Keratinocyte (primary cell): ENCODE data around the gene WFDC1. TPM values are rescaled to one million over a fixed set of nuclear protein-coding genes. Genes with fewer than 3 reads are reported as not detected.

ENCODE experiments used
- DNase-seq: peaks from one replicate; pipeline ENCODE4 v3.0.0-alpha.2; 2011; ENCODE audit warnings: low read depth, missing footprints, low spot score
- FAIRE-seq: peaks from 2 replicates; lab custom pipeline; 2011; peaks lifted over from hg19 to GRCh38; lab: Jason Lieb, UNC
- H2AFZ ChIP-seq: 2 replicates; pipeline ENCODE4 v1.6.0; 2012; ENCODE audit warnings: low read length, control low read depth, inconsistent platforms; ENCODE audit not compliant: control insufficient read depth
- H3K27ac ChIP-seq: 2 replicates; pipeline ENCODE4 v1.5.1; 2011; ENCODE audit warnings: low read length; ENCODE audit not compliant: control insufficient read depth, insufficient read depth
- H3K27me3 ChIP-seq: 3 replicates; pipeline ENCODE4 v1.6.0; 2011; ENCODE audit warnings: low read length; ENCODE audit not compliant: control insufficient read depth, insufficient read depth; ENCODE audit errors: extremely low read depth
- H3K36me3 ChIP-seq, 2 experiments: 2 replicates in 1 of 2; 3 replicates in 1 of 2; pipeline ENCODE4 v1.5.1; 2011; ENCODE audit warnings: low read length in 2 of 2, mild to moderate bottlenecking in 1 of 2; ENCODE audit not compliant: control insufficient read depth in 2 of 2, insufficient read depth in 2 of 2; ENCODE audit errors: extremely low read depth in 1 of 2
- H3K4me1 ChIP-seq: 3 replicates; pipeline ENCODE4 v1.5.1; 2011; ENCODE audit warnings: low read length; ENCODE audit not compliant: control insufficient read depth, insufficient read depth; ENCODE audit errors: extremely low read depth
- H3K4me2 ChIP-seq: 3 replicates; pipeline ENCODE4 v1.6.0; 2011; ENCODE audit warnings: low read depth, low read length; ENCODE audit not compliant: control insufficient read depth, insufficient read depth; ENCODE audit errors: extremely low read depth
- H3K4me3 ChIP-seq, 3 experiments: fragments of 200-600 bp in 1 of 3; sonication (generic) in 1 of 3; 2 replicates in 2 of 3; 3 replicates in 1 of 3; pipeline ENCODE4 v1.5.1; 2011 to 2016; ENCODE audit warnings: low read length in 3 of 3, mild to moderate bottlenecking in 3 of 3, control low read depth in 2 of 3, inconsistent platforms in 1 of 3, low read depth in 1 of 3, mixed read lengths in 1 of 3, mixed run types in 1 of 3, moderate library complexity in 1 of 3; ENCODE audit not compliant: control insufficient read depth in 2 of 3, insufficient read depth in 2 of 3; ENCODE audit errors: extremely low read depth in 1 of 3
- H3K79me2 ChIP-seq: 2 replicates; pipeline ENCODE4 v1.6.0; 2012; ENCODE audit warnings: low read length; ENCODE audit not compliant: control insufficient read depth, insufficient read depth
- H3K9ac ChIP-seq: 3 replicates; pipeline ENCODE4 v1.6.0; 2011; ENCODE audit warnings: low read length; ENCODE audit not compliant: control insufficient read depth, insufficient read depth; ENCODE audit errors: extremely low read depth
- H3K9me1 ChIP-seq: 3 replicates; pipeline ENCODE4 v1.6.0; 2011; ENCODE audit warnings: low read length; ENCODE audit not compliant: control insufficient read depth, insufficient read depth; ENCODE audit errors: extremely low read depth
- H3K9me3 ChIP-seq: 2 replicates; pipeline ENCODE4 v1.5.1; 2012; ENCODE audit warnings: low read depth, low read length; ENCODE audit not compliant: control insufficient read depth
- H4K20me1 ChIP-seq: 3 replicates; pipeline ENCODE4 v1.6.0; 2011; ENCODE audit warnings: low read length; ENCODE audit not compliant: control insufficient read depth, insufficient read depth; ENCODE audit errors: extremely low read depth
- EZH2 ChIP-seq: IDR thresholded peaks from one replicate; pipeline ENCODE4 v1.6.1; 2012; ENCODE audit warnings: inconsistent platforms, mild to moderate bottlenecking, low read length, moderate library complexity
- dilution Hi-C: fragments of 300-500 bp; cut with MboI; formaldehyde crosslinking; loops from one replicate; pipeline ENCODE4 v1.7.0; 2020; ENCODE audit warnings: low sequenced_read_pairs; ENCODE audit not compliant: extremely low pct_ligation_motif_present
- polyA plus RNA-seq, 5 experiments: library from polyadenylated mRNA; depleted of rRNA in 3 of 5; stranded (reverse) in 3 of 5; stranded (forward) in 1 of 5; unstranded in 1 of 5; fragments of >200 nt; gene quantifications; 1 replicate in 1 of 5; 2 replicates in 3 of 5; 3 replicates in 1 of 5; pipeline versions ENCODE4 v1.2.1 to v1.2.3, GENCODE V29; 2011 to 2012; ENCODE audit warnings: missing spikeins in 2 of 5, low read depth in 1 of 5, low replicate concordance in 1 of 5
- TF ChIP-seq, protein P1 (sequence below), 3 experiments: IDR thresholded peaks in 1 of 3; conservative IDR thresholded peaks in 1 of 3; optimal IDR thresholded peaks in 1 of 3; 2 replicates in 2 of 3; 3 replicates in 1 of 3; pipeline versions ENCODE3 to v1.5.1; 2011; ENCODE audit warnings: low read length in 3 of 3, mild to moderate bottlenecking in 3 of 3, moderate library complexity in 2 of 3, control low read depth in 1 of 3, inconsistent platforms in 1 of 3; ENCODE audit not compliant: insufficient read depth in 2 of 3; ENCODE audit errors: extremely low read depth in 1 of 3

The WFDC1 gene
- polyA plus RNA-seq, 1 donor (not counting 4 experiments of a cell fraction or from before 2014, with no cell fraction given): not detected

DNA sequence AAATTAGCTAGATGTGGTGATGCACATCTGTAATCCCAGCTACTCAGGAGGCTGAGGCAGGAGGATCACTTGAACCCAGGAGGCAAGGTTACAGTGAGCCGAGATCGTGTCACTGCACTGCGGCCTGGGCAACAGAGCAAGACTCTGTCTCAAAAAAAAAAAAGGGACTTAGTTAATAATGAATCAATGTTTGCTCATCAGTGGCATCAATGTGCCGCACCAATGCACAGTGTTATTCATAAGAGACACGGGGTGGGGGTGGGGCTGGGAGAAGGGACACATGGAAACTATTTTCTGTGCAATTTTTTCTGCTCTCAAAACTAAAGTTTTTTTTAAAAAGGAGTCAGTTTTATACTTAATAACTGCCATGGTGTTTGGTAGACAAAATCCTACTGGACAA lies 66.9 kb downstream of the WFDC1 start:
- Histone ChIP-seq H3K4me2 (no peak overlapping the region), H3K79me2 (no peaks in the 10 kb centered on the region), H3K27ac (no peak overlapping the region), H3K9ac (no peak overlapping the region), H3K27me3 (peaks cover 9% of the 10 kb centered on the region), H3K4me3 (no peak overlapping the region), H3K4me1 (peaks cover 23% of the 10 kb centered on the region), H3K9me1 (no peaks in the 10 kb centered on the region), H2AFZ (no peak overlapping the region), H3K36me3 (no peaks in the 10 kb centered on the region), H3K9me3 (no peaks in the 10 kb centered on the region), H4K20me1 (no peaks in the 10 kb centered on the region)
- no peak for TF ChIP-seq EZH2
- TF ChIP-seq, protein P1, sequence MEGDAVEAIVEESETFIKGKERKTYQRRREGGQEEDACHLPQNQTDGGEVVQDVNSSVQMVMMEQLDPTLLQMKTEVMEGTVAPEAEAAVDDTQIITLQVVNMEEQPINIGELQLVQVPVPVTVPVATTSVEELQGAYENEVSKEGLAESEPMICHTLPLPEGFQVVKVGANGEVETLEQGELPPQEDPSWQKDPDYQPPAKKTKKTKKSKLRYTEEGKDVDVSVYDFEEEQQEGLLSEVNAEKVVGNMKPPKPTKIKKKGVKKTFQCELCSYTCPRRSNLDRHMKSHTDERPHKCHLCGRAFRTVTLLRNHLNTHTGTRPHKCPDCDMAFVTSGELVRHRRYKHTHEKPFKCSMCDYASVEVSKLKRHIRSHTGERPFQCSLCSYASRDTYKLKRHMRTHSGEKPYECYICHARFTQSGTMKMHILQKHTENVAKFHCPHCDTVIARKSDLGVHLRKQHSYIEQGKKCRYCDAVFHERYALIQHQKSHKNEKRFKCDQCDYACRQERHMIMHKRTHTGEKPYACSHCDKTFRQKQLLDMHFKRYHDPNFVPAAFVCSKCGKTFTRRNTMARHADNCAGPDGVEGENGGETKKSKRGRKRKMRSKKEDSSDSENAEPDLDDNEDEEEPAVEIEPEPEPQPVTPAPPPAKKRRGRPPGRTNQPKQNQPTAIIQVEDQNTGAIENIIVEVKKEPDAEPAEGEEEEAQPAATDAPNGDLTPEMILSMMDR (optimal IDR thresholded peaks at IDR 0.05 in 1 of 3, IDR thresholded peaks at IDR 0.05 in 1 of 3, conservative IDR thresholded peaks at IDR 0.05 in 1 of 3; ENCODE audit: extremely low read depth in 1 of 3, insufficient read depth in 2 of 3, low read length in 3 of 3): no peak
- DNase-seq (no peak), FAIRE-seq (no peak)
- dilution Hi-C loops: no loop called here

DNA sequence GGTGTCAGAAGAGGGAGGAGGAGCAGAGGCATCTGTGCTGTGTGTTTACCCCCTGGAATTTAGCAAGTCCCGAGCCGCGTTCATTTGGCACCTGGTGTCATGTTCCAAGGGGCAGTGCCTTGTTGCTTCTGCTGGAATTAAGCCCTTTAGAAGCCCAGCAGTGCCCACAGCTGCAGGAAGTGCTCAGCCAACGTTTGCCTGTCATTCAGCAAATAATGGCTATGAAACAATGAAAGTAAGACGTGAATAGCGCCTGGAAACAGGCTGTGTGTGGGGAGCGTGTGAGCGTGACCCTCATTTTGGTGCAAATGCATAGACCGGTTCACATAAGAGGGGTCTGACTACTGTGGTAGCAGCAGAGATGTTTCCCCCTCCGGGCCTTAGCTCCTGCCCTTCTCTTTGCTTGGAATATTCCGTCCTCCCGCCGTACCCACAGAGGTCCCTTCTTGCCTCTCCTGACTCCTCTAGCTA lies 67.8 kb downstream of the WFDC1 start:
- Histone ChIP-seq H3K36me3 (no peaks in the 10 kb centered on the region), H3K9me1 (no peaks in the 10 kb centered on the region), H4K20me1 (no peaks in the 10 kb centered on the region), H3K9ac (no peak overlapping the region), H3K9me3 (no peaks in the 10 kb centered on the region), H3K79me2 (no peaks in the 10 kb centered on the region), H3K4me3 (no peak overlapping the region), H3K4me2 (no peak overlapping the region), H3K4me1 (peaks cover 13% of the 10 kb centered on the region), H2AFZ (no peak overlapping the region), H3K27me3 (peaks cover 17% of the 10 kb centered on the region), H3K27ac (no peak overlapping the region)
- FAIRE-seq (no peak), DNase-seq (no peak)
- TF ChIP-seq, protein P1 (optimal IDR thresholded peaks at IDR 0.05 in 1 of 3, IDR thresholded peaks at IDR 0.05 in 1 of 3, conservative IDR thresholded peaks at IDR 0.05 in 1 of 3; ENCODE audit: extremely low read depth in 1 of 3, insufficient read depth in 2 of 3, low read length in 3 of 3): no peak
- no peak for TF ChIP-seq EZH2
- dilution Hi-C loops: no loop called here
